GM21390 (cell line): ENCODE measurements around the gene SYDE2.
A peak's percentile ranks its signal among the peaks of the same experiment; 100 is the strongest.

ENCODE experiments used
- ATAC-seq: cut with Tn5 transposase; IDR thresholded peaks from one replicate; pipeline ENCODE4 v1.9.1; 2021; ENCODE audit not compliant: unreplicated experiment

The SYDE2 gene

DNA sequence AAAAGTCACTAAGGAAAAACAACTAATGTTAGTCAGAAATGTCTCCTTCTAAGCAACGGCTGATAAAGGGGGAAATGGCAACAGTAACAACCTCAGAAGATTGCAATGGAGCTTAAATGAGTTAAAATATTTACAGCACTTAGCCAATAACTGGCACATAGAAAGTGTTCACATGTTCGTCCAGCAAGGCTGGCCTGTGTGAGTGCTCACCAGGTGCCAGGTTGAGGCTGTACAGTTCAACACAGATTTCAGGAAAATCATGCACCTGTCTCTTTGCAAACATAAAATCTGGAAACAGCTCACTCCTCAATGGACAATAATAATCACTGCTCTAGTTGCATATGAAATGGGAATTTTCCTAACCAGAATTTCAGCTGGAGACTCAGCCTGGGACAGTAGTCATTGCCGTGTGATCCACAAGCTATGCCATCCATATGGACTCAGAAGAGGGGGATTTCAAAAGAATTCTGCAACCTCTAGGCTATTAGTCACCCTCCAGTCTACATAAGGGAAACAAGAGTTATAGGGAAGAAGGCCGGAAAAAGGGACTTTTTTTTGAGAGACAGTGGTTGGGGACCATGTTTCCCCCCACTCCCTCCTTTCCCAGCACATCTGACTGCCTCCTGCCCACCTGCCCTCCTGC lies 68.6 kb downstream of the SYDE2 start:
- ATAC-seq: no peak

DNA sequence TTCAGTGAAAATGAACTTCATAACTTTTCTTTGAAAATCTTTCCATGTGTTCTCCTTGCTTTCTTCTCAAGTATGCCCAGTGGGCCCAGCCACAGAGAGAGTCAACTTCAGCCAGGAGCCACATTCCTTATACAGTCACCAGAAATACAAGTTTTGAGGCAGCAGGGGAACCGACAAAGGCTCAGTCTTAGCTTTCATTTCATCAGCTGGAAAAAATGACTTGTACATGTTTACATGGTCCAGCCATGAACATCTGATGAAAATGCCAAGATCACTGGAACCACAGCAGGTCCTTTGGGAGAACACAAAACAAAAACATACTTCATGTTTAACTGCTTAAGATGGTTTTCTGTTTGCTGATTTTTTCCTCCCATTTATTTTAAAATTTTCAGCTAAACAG lies 72.5 kb downstream of the SYDE2 start:
- ATAC-seq: no peak

DNA sequence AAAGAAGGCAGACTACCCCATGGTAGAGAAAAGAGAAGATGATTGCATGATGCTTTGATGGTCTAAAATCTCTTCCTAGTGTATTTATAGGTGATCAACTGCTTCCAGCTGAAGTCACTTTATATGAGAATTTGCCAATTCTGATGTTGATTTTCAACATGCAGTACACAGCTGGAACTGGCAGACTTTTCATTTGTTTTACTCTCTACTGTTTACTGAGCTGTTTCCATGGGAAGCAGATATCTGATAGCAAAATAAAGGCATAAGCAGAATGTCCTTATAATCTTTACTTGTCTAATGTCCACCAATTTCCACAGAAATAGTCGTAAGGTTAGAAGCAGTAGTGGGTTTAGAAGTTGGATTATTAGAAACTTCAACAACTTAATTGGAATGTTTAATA lies 74.9 kb downstream of the SYDE2 start:
- no peak for ATAC-seq

DNA sequence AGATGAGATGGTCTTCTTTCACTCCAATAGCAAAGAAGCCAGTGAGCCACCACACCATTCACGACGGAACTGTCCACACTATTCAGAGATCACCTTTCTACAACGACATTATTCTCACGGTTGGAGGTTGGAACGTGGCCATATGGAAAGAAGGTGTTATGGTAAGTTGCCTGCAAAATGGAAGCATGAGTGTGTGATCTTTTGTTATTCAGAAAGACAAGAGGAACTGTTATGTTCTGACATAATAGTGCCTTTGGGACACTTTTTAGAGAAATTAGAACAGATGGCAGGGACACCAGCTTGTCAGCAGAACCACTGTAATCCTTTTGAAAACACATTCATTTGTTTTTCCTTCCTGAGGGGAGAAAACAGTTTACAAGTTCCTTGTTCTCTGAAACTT lies 76.7 kb downstream of the SYDE2 start:
- ATAC-seq: no peak

DNA sequence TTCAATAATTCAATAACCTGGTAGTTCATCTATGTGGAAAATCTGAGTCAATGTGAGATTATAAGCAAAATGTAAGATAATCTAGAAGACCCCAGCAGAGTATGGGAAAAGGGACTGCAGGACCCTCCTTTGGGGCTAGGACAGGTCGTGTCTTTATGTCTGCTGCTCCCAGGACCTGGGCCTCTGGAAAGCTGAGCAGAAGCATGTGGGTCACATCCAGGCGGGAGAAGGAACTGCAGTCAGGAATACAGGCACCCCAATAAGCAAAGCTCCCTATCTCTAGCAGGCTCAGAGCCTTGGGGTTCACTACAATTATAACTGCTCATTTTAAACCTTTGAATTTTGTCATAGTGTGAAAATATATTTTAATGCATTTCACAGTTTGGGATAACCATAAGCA lies 78.6 kb downstream of the SYDE2 start:
- ATAC-seq: no peak

DNA sequence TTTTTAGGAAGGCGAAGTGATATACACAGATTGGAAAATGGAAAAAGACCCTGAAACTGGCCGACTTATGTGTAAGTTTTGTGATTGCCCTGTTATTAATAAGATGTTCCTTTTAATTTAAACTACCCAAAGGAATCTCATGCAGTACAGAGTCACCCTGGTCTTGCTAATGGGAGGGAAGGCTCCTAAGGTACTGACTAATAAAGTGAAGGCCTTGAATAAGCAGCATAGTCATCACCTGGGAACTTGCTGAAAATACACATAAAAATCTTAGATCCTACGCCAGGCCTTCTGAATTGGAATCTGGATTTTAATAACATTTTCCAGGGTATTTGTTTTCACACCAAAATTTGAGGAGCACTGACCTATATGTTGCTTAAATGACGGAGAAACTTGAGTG lies 79.1 kb downstream of the SYDE2 start:
- no peak for ATAC-seq

DNA sequence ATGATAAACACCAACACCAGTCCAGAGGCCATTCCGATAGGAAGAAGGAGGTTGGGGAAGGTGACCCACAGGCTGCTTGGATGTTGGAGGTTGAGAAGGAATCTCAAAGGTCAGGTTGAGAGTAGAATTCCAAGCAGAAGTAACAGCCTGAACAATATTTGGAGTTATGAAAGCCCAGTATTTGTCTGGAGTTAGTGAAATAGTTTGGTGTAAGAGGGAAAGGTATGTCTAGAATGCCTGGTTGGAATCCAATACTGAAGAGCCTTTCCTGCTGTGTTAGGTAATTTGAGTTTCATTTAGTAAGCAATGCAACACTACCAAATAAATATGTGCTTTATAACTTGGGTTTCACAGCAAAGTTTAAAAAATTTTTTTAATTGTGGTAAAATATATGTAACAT lies 82.1 kb downstream of the SYDE2 start:
- no peak for ATAC-seq

DNA sequence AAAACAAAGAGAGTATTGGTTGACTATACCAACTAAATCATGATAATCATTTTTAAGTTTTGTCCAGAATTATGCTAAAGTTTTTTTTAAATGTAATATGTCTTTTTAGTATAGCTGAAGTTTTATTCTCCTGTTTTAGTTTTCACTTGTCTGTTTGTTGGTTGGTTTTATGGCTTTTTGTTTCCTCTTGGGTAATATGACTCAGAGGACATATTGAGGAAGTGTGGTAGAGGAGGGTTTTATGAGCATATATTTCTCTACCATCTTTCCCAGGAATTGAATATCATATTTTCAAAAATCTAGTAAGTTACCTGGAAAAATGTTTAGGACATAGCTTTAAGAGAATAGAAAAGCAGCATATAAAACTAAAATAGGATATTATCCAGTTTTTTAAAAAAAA lies 84.0 kb downstream of the SYDE2 start:
- no peak for ATAC-seq

DNA sequence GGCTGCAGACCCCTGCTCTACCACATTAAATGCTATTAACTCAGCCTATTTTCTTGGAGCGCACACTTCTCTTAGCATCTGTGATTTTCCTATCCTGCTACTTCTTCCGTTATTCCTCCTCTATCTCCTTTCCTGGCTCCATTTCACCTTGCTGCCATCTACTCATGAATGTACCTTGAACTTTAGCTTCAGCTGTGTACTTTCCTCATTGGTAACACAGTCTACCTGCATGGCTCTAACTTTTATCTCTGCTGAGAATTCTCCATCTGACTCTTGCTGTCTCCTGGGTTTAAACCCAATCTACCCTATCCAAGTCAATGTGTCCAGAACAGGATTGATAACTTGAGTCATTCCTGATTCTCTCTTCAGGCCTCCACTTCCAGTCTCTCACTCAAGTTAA lies 84.9 kb downstream of the SYDE2 start:
- ATAC-seq: no peak

DNA sequence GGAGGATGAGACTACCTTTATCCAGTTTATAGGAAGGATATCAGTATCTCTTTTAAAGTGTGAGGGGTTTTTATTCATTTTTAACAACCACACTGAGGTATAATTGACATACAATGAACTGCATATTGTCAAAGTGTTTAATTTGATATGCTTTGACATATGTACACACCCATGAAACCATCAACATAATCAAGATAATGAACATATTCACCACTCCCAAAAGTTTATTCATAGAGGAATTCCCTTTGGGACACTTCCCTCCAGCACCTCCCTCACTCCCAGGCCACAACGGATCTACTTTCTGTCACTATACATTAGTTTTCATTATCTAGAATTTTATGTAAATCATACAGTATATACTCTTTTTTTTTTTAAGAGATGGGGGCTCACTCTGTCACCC lies 89.1 kb downstream of the SYDE2 start:
- no peak for ATAC-seq

DNA sequence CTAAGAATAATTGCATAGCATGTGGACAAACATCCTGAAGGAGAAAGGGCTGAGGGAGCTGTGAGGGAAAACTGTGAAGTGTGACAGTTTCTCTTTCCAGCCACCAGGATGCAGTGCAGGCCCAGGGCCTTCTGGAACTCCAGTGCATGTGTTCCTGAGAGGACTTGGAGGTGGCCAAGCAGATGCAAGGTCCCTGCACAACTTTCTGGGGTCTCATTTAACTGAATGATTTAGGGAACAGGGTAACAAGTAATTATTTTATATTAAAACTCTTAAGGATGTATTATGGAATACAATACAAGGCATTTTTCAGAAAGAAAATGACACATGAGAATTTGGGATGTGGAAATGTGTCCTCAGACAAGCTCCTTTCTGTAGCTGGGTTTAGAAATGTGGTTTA lies 91.3 kb downstream of the SYDE2 start:
- peak; percentile 64 for ATAC-seq
